ENCODE results near the gene AFG1L.

The AFG1L gene

GRCh38 chr6:108543175-108543940 is 248.5 kb downstream of the AFG1L start:
- DNase-seq (ENCODE audit: low read depth) = no peak
- no peak for TF ChIP-seq CTCF (IDR thresholded peaks at IDR 0.05; ENCODE audit: control insufficient read depth, extremely low read depth, insufficient read depth)
- no peak overlapping the region for H3K4me3 ChIP-seq (ENCODE audit: low read depth, low read length)

GRCh38 chr6:108544606-108545005 is 249.8 kb downstream of the AFG1L start:
- DNase-seq (ENCODE audit: low read depth) = no peak
- no peak for TF ChIP-seq CTCF (IDR thresholded peaks at IDR 0.05; ENCODE audit: control insufficient read depth, extremely low read depth, insufficient read depth)
- H3K4me3 ChIP-seq (ENCODE audit: low read depth, low read length) = no peak overlapping the region

- DNase-seq (ENCODE audit: low read depth) = no peak
- TF ChIP-seq CTCF (IDR thresholded peaks at IDR 0.05; ENCODE audit: control insufficient read depth, extremely low read depth, insufficient read depth) = no peak
Observed at GRCh38 chr6:108546079-108547049, 251.5 kb downstream of the AFG1L start.

GRCh38 chr6:108549241-108549640 is 254.4 kb downstream of the AFG1L start:
- no peak overlapping the region for H3K4me3 ChIP-seq (ENCODE audit: low read depth, low read length)
- no peak for DNase-seq (ENCODE audit: low read depth)
- no peak for TF ChIP-seq CTCF (IDR thresholded peaks at IDR 0.05; ENCODE audit: control insufficient read depth, extremely low read depth, insufficient read depth)

More at GRCh38 chr6:108546079-108547049, 251.5 kb downstream of the AFG1L start:
- H3K4me3 ChIP-seq (ENCODE audit: low read depth, low read length) = no peak overlapping the region

- no peak for DNase-seq (ENCODE audit: low read depth)
- H3K4me3 ChIP-seq (ENCODE audit: low read depth, low read length) = no peak overlapping the region
- no peak for TF ChIP-seq CTCF (IDR thresholded peaks at IDR 0.05; ENCODE audit: control insufficient read depth, extremely low read depth, insufficient read depth)
Observed at GRCh38 chr6:108549741-108550140, 254.9 kb downstream of the AFG1L start.

GRCh38 chr6:108550256-108550655 is 255.4 kb downstream of the AFG1L start:
- H3K4me3 ChIP-seq (ENCODE audit: low read depth, low read length) = no peak overlapping the region
- no peak for DNase-seq (ENCODE audit: low read depth)
- no peak for TF ChIP-seq CTCF (IDR thresholded peaks at IDR 0.05; ENCODE audit: control insufficient read depth, extremely low read depth, insufficient read depth)

Measured in LNCaP clone FGC (cell line).